Left colon (tissue), 2 donors: Measurements from ENCODE around the gene GIGYF1. TPM values are rescaled to one million over a fixed set of nuclear protein-coding genes. Genes with fewer than 3 reads are reported as not detected.
A peak's percentile ranks its signal among the peaks of the same experiment; 100 is the strongest.

Experiments
- ATAC-seq: fragments of 200-7000 bp; cut with Tn5 transposase; one replicate; pipeline ENCODE4 v1.9.1; 2020; ENCODE audit warnings: mild to moderate bottlenecking, moderate library complexity
- DNase-seq, 2 donors: peaks; one replicate each; pipeline ENCODE4 v3.0.0-alpha.2; 2020
- intact Hi-C, 2 donors: fragments of 100-400 bp; cut with DNase I in 1 of 2; cut with micrococcal nuclease in 1 of 2; formaldehyde crosslinking; loops; one replicate each; pipeline versions ENCODE4 v1.11.2 to v1.14.0; 2022; cut with DNase I, micrococcal nuclease
- total RNA-seq, 2 donors: library from RNA; stranded (reverse); fragmentation: NEBNext Ultra II Directional; extraction: Animal tissue kit (Norgen Biotek cat#: 25700); gene quantifications; one replicate each; pipeline ENCODE4 v1.2.1, GENCODE V29; 2021
- donor health status: DM: no; HTN: no; CAD: no.
- donor health status: DM: yes; HTN: yes; CAD: no.

The GIGYF1 gene
- total RNA-seq, 2 donors from 2014 or later = 29.0 to 32.4 TPM

GRCh38 chr7:100686822-100687211, 7.2 kb downstream of the GIGYF1 start:
- intact Hi-C loops = loop anchor here in 1 of 2 donors (10.0 kb wide), 1 partner anchor 102 kb away; the partner anchor contains the start of genes FBXO24 and LRCH4
- ATAC-seq (no peak), DNase-seq (no peak)

- ATAC-seq = no peak
- no peak for DNase-seq
- intact Hi-C loops = loop anchor here in 1 of 2 donors (10.0 kb wide), 1 partner anchor 102 kb away; the partner anchor contains the start of genes FBXO24 and LRCH4
Measured at GRCh38 chr7:100686201-100686821, 7.7 kb downstream of the GIGYF1 start.

- DNase-seq (no peak), ATAC-seq (no peak)
- intact Hi-C loops = loop anchor here in 1 of 2 donors (10.0 kb wide), 1 partner anchor 101 kb away; the partner anchor contains the start of genes FBXO24 and LRCH4
Measured at GRCh38 chr7:100685631-100686145, 8.4 kb downstream of the GIGYF1 start.

DNA sequence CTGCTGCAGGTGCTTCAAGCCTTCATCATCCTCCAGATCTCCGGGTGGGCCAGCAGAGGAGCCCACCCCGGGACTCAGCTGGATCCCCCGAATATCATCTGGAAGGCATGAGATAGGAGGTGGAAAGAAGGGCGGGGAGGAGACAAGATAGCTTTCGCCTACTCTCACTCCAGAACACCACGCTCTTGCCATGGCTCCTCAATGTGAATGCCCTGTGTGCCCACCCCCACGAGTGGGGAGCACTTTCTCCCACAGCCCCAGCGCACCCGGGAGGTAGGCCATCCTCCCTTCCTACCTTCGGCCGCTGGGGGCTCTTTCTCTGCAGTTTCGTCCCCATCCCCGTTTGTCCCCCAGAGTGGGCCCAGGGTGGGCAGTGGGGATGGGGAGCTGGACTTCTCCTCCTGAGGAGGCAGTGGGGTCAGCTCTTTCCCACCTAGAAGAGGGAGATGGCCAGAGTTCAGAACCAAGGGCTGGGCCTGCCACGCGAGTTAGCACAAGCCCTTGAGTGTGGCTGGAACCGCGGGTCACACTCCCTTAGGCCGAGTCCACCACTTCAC, 8.9 kb downstream of the GIGYF1 start:
- DNase-seq (no peak), ATAC-seq (no peak)
- intact Hi-C loops = loop anchor here in 1 of 2 donors (10.0 kb wide), 1 partner anchor 100 kb away; the partner anchor contains the start of genes FBXO24 and LRCH4

DNA sequence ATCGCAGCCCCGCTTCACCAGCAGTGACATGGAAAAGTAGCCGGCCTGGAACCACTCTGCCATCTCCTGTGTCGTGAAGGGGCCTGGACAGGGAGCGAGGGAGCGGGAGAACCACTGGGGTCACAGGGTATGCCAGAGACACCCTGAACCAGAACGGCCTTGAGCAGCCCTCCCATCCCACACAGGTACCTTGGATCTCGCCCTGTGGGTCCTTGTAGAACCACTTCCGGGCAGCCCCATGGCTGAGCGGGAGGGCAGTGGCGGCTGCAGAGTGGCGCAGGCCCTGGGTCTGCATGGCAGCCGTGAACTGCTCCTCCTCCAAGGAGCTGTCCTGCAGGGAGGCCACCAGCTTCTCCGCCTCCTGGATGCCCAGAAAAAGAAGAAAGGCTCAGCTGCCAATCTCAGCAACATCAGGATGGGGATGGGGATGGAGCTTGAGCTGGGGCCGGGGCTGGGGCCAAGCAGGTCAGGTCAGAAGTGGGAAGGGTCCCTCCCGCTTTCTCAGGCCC, 9.5 kb downstream of the GIGYF1 start:
- intact Hi-C loops = loop anchor here in 1 of 2 donors (10.0 kb wide), 1 partner anchor 100 kb away; the partner anchor contains the start of genes FBXO24 and LRCH4
- ATAC-seq (no peak), DNase-seq (no peak)

DNA sequence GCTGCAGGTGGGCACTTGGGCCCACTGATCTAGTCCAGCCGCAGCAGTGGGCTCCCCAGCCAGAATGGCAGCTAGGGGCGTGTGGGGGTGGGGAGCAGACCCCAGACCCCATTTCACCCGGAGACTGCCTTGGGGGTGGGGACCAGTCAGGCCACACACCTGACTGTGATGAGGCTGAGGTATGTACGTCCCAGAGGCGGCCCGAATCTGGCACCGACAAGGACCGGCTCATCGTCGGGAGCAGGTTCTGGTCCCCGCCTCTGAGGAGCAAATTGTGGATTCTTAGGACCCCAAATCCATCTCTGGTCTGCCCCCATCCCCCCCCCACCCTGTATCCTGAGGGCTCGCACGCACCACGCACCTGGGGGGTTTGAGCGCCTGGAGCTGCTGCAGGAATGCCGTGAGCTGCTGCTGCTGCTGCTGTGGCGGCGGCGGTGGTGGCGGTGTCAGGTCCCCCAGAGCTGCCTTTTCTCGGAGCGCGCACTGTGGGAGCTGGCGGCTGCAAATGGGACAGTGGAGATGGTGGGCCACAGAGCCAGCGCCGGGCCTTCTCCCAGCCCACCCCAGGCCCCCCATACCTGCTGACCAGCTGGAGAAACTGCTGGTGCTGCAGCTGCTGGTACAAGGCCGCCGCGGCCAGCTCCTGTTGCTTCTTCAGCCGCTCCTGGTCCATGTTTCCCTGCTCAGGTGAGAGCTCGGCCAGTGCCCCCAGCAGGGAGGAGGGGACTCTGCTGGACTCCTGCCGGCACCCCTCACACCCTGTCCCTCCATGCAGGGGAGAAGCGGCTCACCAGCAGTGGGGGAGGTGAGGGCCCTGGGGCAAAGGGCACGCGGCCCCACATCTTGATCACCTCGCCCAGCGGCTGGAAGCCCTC, 10.2 kb downstream of the GIGYF1 start:
- intact Hi-C loops = loop anchor here in 1 of 2 donors (10.0 kb wide), 1 partner anchor 99 kb away; the partner anchor contains the start of genes FBXO24 and LRCH4
- no peak for ATAC-seq
- DNase-seq = no peak

DNA sequence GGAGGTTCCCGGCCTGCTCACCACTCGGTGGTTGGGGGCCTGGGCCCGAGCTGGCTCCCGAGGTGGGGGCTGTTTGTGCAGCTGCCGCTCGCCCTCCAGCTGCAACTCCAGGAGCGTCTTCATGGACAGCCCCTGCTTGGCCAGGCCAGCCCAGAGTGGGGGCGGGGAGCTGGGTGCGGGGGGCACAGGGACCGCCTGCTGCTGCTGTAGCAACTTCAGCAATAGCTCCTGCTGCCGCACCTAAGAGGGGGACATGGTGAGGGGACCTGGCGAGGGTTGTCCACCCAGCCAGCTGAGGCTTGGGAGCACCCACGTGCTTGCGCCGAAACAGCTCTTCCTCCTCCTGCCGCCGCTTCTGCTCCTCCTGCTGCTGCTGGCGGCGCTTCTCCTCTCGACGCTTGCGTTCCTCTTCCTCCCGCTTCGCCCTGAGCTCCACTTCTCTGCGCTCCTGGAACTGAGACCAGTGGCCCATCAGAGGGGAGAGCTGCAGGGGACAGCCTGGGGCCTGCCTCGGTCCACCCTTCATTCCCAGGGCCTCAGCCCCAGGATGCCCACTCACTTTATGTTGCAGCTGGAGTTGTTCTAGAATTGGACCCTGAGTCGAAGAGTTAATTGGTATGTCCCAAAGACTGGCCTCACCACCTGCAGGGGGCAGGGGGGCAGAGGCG, 10.9 kb downstream of the GIGYF1 start:
- ATAC-seq = no peak
- intact Hi-C loops = loop anchor here in 1 of 2 donors (10.0 kb wide), 1 partner anchor 98 kb away; the partner anchor contains the start of genes FBXO24 and LRCH4
- DNase-seq = no peak

GRCh38 chr7:100682228-100682741, 11.8 kb downstream of the GIGYF1 start:
- DNase-seq = no peak
- intact Hi-C loops = loop anchor here in 1 of 2 donors (10.0 kb wide), 1 partner anchor 97 kb away; the partner anchor contains the start of genes FBXO24 and LRCH4
- ATAC-seq = no peak

GRCh38 chr7:100681491-100682227, 12.4 kb downstream of the GIGYF1 start:
- ATAC-seq (no peak), DNase-seq (no peak)
- intact Hi-C loops = loop anchor here in 1 of 2 donors (10.0 kb wide), 1 partner anchor 97 kb away; the partner anchor contains the start of genes FBXO24 and LRCH4

DNA sequence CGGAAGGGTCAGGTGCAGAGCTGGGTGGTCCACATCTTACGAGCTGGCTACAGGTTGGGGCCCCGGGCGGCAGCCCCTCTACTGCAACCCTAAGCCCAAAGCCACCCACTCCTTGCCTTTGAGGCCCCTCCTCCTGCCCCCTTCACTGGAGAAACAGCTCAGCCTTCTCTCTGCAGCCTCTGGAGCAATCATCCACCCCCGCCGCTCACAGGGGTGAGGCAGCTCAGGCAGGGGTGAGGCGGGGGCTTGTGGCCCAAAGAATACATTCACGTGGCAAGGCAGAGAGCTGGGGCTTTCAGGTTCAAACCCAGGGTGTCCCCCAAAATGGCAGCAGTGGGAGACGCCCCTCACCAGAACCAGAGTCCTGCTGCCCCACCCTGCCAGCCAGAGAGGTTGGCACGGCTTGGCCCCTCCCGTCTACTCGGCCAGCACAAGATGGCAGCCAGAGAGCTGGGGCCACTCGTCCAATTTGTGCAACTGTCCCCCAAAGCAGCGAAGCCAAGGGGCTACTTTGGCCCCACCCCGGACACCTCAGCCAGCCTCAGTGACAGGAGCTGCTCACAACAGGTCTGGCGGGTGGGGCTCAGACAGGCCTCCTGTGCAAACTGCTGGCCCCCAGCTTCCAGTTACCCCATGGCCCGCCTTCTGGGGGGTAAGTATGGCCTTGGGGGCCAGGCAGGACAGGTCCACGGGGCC, 13.3 kb downstream of the GIGYF1 start:
- intact Hi-C loops = loop anchor here in 1 of 2 donors (10.0 kb wide), 1 partner anchor 96 kb away; the partner anchor contains the start of genes FBXO24 and LRCH4
- ATAC-seq (peak; percentile 9), DNase-seq (peak in 1 of 2 donors; percentile 15)

GRCh38 chr7:100679927-100680575, 14.0 kb downstream of the GIGYF1 start:
- intact Hi-C loops = loop anchor here in 1 of 2 donors (10.0 kb wide), 1 partner anchor 95 kb away; the partner anchor contains the start of genes FBXO24 and LRCH4
- DNase-seq = no peak

GRCh38 chr7:100679129-100679926, 14.7 kb downstream of the GIGYF1 start:
- peak; percentile 11 for ATAC-seq
- intact Hi-C loops = no loop called here
- DNase-seq = peak in 1 of 2 donors; percentile 21

More at GRCh38 chr7:100679927-100680575, 14.0 kb downstream of the GIGYF1 start:
- no peak for ATAC-seq

GRCh38 chr7:100678291-100678984, 15.6 kb downstream of the GIGYF1 start:
- no peak for ATAC-seq
- no peak for DNase-seq
- intact Hi-C loops = no loop called here
